Measurements from ENCODE around the gene KCNA2.

GRCh38 chr1:110579460-110579859 is 26.7 kb downstream of the KCNA2 start:
- TF ChIP-seq CTCF (optimal IDR thresholded peaks at IDR 0.05 in 1 of 3, IDR thresholded peaks at IDR 0.05 in 1 of 3, conservative IDR thresholded peaks at IDR 0.05 in 1 of 3; ENCODE audit: extremely low read depth in 1 of 3, insufficient read depth in 2 of 3, low read length in 3 of 3) (no peak), EZH2 (IDR thresholded peaks at IDR 0.05; ENCODE audit: low read length) (no peak)

All from keratinocyte (primary cell).